Stromal cell of bone marrow (primary cell): ENCODE results near the gene ZRANB3.
"Not testable (repeated sequence)": the region's sequence is repeated elsewhere in the genome, so short reads cannot be mapped to it uniquely, and the experiment has no call there.

Experiments
- DNase-seq: peaks from one replicate; pipeline ENCODE4 v3.0.0-alpha.2; 2012; ENCODE audit warnings: low read depth

The ZRANB3 gene

DNA sequence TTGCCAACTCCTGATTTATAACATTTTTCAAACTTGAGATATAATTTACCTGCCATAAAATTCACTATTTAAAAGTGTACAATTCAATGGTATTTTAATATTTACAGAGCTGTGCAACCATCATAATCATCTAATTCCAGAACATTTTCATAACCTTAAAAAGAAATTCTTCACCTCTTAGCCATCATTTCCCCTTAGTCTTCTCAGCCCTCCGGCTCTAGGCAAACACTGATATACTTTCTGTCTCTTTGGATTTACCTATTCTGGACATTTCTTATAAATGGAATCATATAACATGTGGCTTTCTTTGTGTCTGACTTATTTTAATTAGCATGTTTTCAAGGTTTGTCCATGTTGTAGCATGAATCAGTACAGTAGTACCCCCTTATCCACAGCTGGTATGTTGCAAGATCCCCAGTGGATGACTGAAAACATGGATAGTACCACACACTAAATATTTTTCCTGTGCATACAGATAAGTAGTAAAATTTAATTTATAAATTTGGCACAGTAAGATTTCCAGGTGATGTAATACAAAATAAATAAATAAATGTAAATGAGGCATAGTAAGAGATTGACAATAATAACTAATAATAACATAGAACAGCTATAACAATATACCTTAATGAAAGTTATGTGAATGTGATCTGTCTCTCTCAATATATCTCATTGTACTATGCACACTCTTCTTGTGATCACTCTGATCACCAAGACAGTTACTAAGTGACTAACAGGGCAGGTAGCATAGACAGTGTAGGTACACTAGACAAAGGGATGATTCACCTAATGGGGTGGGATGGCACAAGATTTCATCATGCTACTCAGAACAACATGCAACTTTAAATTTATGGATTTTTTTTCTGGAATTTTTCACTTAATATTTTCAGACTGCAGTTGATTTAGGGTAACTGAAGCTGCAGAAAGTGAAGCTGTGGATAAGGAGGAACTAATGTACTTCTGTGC lies 405.8 kb downstream of the ZRANB3 start:
- no peak for DNase-seq

DNA sequence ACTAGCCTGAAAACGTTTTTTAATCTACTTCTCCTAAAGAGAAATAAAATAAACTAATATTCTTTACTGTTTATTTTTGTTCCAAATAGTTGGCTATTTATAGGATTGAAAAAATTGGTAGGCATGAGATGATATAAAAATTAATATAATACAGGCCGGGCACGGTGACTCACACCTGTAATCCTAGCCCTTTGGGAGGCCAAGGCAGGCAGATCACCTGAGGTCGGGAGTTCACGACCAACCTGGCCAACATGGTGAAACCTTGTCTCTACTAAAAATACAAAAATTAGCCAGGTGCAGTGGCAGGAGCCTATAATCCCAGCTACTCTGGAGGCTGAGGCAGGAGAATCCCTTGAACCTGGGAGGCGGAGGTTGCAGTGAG lies 409.4 kb downstream of the ZRANB3 start:
- DNase-seq, result not testable (repeated sequence)

DNA sequence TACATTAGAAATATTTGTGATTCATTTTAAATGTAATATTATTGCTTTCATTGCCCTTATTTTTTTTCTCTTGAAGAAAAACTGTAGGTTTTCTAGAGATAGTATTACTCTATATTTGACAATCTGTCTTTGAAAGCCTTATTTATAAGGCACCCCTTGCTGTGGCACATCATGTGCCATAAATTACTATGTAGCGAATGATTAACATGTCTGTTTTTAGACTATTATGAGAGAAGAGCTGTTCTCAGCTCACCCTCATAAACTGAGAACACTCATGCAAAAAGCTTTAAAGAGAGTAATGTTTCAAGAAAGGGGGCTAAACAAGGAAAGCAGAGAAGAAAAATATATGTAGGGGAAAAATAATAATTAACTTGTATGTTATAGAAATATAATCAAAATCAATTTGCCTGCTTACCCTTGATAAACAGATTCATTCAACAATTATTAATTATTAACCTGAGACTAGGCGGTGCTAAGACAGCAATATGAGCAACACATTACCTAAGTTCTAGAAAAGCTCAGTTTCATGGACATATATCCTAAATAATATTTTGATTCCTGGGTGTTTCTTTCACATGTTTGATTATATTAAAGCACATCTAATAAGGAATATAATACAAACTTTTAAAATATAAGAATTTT lies 409.9 kb downstream of the ZRANB3 start:
- DNase-seq, result no peak

DNA sequence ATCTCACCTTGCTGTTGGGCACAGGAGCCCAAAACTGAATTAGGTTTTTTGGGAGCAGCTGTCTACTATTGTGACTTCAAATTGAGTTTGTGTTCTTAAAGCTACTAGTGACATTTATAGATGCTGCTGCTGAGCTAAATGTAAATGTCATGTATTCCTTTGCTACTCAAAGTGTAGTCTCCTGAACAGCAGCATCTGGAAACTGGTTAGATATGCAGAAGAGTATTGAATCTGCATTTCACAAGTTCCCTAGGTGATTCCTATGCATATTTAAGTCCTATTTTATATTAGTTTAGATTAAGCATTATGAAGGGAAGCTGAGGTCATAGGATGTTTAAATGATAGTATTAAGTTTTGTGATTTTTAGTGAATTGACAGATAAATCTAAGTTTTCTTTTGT lies 411.4 kb downstream of the ZRANB3 start:
- DNase-seq, result no peak

DNA sequence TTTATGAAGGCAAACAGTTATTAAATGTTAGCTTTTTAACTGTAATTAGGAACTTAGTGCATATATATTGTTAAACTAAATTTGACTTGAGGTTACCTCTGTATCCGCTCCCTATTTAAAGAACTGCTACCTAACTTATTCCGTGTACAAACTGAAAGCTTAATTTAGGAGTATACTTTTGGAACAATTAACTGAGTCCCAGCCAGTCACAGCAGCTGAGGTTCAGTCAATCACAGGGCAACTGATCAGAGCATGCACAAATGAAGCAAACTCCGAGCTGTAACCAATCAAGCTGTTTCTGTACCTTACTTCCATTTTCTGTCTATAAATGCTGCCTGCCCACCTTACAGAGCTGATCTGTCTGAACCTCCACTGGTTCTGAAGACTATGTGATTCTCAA lies 417.7 kb downstream of the ZRANB3 start:
- no peak for DNase-seq

DNA sequence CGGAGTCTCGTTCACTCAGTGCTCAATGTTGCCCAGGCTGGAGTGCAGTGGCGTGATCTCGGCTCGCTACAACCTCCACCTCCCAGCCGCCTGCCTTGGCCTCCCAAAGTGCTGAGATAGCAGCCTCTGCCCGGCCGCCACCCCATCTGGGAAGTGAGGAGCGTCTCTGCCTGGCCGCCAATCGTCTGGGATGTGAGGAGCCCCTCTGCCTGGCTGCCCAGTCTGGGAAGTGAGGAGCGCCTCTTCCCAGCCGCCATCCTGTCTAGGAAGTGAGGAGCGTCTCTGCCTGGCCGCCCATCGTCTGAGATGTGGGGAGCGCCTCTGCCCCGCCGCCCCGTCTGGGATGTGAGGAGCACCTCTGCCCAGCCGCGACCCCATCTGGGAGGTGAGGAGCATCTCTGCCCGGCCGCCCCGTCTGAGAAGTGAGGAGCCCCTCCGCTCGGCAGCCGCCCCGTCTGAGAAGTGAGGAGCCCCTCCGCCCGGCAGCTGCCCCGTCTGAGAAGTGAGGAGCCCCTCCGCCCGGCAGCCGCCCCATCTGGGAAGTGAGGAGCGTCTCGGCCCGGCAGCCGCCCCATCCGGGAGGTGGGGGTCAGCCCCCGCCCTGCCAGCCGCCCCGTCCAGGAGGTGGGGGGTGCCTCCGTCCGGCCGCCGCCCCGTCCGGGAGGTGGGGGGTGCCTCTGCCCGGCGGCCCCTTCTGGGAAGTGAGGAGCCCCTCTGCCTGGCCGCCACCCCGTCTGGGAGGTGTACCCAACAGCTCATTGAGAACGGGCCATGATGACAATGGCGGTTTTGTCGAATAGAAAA lies 425.3 kb downstream of the ZRANB3 start:
- not testable (repeated sequence) for DNase-seq

DNA sequence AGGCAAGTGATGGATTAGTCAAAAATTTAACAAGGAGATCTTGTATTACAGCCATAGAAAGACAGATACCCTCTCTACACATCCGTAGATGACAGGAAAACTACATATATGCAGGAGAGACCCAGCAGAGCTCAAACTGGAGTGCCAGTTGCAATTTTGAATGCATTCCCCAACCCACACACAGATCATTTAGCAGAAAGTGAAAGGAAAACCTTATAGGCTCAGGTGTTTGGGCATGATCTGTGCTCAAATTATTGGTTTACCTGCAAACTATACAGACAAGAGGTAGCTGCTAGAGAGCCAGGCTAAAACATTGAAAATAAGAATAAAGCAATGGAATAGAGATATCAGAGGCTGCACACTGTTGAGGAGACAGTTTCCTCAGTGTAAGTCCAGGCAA lies 427.2 kb downstream of the ZRANB3 start:
- DNase-seq, result no peak

DNA sequence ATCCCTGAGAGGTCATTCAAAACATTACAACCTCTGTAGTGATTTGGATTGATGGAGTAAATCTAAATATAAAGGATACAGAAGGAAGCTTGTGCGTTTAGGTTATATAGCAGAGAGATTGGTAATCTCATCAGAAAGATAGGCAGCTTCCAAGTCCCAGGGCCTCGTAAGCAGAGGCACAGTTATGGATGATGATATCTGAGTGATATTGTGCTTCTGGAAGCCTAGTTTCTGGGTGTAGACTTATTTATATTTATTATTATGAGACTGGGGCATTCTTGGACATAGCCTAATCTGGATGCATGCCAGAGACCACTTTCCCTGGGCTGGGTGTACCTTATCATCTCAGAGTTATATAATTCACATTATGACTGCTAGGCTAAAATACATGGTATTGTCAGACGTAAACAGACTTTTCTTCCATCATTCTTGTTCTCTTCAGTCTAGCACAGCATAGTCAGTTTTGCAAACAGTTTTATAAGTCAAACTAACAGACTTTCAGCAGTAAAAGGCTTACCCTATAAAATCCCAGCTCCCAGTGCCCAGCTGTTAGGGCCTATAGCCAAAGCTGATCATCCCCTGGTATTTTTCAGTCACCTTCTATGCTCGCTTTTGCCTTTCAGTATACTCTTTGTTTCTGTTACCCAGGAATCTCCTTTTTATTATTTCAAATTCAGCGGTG lies 431.1 kb downstream of the ZRANB3 start:
- no peak for DNase-seq

DNA sequence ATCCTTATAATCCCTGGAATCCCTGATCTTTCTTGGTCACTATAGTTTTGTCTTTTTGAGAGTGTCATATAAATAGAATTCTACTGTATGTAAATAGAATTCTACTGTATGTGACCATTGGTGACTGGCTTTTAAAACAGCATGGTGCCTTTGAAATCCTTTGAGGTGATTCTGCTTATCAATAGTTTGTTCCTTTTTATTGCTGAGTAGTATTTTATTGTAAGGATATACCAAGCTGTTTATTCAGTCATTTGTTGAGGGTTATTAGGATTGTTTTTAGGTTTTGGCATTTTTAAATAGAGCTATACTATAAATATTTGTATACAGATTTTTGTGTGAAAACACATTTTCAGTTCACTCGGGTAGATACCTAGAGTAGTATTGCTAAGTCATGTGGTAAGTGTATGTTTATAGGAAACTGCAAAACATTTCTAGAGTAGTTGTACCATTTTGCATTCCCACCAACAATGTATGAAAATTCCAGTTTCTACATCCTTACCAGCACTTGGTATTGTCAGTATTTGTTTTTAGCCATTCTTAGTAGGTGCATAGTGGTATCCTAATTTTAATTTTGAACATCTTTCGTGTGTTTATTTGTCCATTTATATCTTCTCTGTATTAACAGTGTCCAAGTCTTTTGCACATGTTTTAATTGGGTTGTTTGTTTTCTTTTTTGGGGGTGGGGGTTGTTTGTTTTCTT lies 433.3 kb downstream of the ZRANB3 start:
- DNase-seq, result no peak

DNA sequence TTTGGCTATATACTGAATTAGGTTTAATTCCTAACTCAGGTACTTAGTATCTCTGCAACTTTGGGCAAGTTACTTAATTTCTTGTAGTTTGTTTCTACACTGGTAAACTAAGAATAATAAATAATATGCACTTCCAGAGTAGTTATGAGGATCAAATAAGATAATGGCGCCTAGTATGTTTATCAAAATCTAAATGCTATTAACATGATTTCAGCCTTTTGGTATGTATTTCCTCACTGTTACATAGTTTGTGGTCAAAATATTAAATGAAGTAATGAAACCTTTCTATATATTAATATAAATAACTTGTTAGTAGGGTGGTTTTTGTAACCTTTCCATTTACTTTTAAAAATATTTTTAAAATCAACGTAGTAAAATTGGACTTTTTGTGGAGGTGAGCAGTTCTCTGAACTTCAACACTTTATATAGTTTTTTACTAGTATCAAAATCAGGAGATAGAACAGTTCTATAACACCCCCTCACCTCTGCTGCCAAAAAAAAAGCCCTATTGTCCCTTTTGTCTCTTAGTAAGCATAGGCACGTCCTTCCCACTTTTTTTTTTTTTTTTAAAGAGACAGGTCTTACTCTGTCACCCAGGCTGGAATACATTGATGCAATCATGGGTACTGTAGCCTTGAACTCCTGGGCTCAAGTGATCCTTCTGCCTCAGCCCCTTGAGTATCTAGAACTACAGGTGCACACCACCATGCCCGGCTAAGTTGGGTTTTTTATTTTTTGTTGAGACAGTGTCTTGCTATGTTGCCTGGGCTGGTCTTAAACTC lies 434.2 kb downstream of the ZRANB3 start:
- no peak for DNase-seq

DNA sequence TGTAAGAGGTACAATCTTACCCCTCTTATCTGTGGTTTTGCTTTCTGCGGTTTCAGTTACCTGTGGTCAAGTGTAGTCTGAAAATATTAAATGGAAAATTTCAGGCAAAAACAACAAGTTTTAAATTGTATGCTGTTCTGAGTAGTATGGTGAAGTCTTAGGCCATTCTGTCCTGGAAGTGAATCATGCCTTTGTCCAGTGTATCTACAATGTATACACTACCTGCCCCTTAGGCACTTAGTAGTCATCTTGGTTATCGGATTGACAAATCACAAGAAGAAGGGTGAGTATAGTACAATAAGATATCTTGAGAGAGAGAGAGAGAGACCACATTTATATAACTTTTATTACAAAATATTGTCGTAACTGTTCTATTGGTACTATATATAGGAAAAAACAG lies 435.4 kb downstream of the ZRANB3 start:
- DNase-seq, result no peak

DNA sequence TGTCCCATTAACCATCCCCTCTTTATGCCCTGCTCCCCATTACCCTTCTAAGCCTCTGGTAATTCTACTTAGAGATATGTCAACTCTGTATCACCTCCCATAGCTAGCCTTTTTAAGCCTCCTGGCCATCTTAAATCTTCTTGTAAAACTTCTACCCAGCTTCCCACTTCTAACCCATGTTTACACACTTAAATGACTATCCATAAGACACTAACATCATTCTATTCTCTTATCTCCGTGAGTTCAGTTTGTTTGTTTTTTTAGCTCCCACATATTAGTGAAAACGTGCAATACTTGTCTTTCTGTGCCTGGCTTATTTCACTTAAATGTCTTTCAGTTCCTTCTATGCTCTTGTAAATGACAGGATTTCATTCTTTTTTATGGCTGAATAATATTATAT lies 436.5 kb downstream of the ZRANB3 start:
- no peak for DNase-seq

DNA sequence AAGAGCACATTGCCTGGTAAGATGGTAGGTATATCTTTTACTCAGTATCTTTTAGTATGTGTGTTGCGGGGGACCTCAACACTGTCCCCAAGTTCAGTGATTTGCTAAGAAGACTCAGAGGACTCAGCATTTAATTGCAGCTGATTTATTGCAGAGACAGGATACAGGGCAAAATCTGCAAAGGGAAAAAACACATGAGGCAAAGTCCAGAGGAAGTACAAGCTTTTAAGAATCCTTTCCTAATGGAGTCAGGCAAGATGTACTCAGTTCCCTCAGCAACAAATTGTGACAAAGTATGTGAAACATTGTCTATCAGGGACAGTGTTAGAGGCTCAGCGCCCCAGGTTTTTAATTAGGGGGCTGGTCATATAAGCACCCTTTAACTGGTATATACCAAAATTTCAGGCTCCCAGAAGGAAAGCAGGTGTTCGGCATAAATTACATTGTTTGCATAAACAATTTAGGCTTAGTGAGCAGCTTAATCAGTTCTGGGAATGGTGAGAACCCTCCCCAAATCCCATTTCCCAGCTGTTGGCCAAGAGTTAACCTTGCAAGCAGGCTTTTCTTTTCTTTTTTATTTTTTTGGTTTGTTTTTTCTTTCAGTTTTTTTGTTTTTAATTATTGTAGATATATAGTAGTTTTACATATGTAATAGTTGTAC lies 437.2 kb downstream of the ZRANB3 start:
- DNase-seq, result no peak

DNA sequence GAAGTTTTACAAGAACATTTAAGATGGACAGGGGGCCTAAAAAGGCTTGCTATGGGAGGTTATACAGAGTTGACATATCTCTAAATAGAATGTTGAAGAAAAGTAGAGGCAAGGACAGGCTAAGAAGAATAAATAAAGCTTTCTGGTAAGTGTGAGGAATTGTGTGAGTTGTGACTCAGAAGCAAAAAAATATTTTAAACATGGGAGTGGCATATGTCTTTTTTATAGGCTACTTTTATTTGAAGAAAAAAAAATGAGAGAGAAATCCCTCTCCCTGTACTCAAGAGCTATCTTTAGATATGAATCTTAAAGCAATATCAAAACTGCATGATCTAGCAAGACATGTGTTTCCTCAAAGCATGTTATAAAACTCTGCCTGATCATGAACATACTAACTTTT lies 437.8 kb downstream of the ZRANB3 start:
- DNase-seq, result no peak

DNA sequence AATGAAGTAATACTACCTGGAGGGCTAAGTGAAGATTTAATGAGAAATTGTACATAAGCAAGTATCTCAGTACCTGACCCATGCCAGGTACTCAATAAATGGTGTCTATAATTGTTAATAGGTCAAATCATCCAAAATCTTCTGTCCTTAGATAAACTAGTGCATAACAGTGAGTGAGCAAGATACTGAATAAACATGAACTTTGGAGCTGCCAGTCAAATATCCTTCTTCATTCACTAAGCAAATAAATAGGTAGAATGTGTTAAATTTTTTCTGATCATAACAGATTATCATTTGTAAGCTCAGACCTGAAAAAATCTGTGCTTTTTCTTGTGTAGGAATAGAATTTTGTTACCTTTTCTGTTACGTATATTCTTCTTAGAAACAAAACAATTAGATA lies 439.3 kb downstream of the ZRANB3 start:
- DNase-seq, result no peak

DNA sequence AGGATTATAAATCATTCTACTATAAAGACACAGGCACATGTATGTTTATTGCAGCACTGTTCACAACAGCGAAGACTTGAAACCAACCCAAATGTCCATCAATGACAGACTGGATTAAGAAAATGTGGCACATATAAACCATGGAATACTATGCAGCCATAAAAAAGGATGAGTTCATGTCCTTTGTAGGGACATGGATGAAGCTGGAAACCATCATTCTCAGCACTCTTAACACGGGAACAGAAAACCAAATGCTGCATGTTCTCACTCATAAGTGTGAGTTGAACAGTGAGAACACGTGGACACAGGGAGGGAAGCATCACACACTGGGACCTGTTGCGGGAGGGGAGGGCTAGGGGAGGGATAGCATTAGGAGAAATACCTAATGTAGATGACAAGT lies 441.4 kb downstream of the ZRANB3 start:
- DNase-seq, result not testable (repeated sequence)
